K562 (cell line): ENCODE data around the gene CEP68. TPM values are rescaled to one million over a fixed set of nuclear protein-coding genes. Genes with fewer than 3 reads are reported as not detected.

Source experiments
- ATAC-seq: fragments of 200-7000 bp; cut with Tn5 transposase; 3 replicates; pipeline ENCODE4 v1.9.1; 2020; ENCODE audit warnings: moderate library complexity
- BruUV-seq: library from RNA; stranded (reverse); fragments of 400-500 nt; replicated peaks from 2 replicates; lab custom pipeline; 2021; lab: Mats Ljungman, UMichigan
- CTCF ChIA-PET: fragments of 300-600 bp; formaldehyde crosslinking; extraction: SDS; loops from one replicate; lab custom pipeline; 2021; ENCODE audit warnings: low intra/inter-chr PET ratio; lab: Yijun Ruan, JAX
- POLR2A ChIA-PET: fragments of 300-600, 350-650 bp; sonication (Branson Sonifier 250); formaldehyde crosslinking; extraction: SDS; loops from one replicate; lab custom pipeline; 2021; ENCODE audit warnings: antibody characterized with exemption, inconsistent platforms; lab: Yijun Ruan, JAX
- DNase-seq, 4 experiments: peaks; one replicate each; pipeline versions ENCODE4 v3.0.0 to v3.0.0-alpha.2; 2011 to 2018; ENCODE audit warnings: low spot score in 3 of 4, mixed read lengths in 3 of 4; ENCODE audit errors: extremely low read depth in 1 of 4
- FAIRE-seq: peaks from 2 replicates; lab custom pipeline; 2011; peaks lifted over from hg19 to GRCh38; lab: Jason Lieb, UNC
- H2AFZ ChIP-seq: 2 replicates; pipeline ENCODE4 v1.6.0; 2011; ENCODE audit warnings: low read depth, low read length, control low read depth, inconsistent platforms
- H3K27ac ChIP-seq: fragments of 200-600 bp; 3 replicates; pipeline ENCODE4 v1.8.0; 2011; ENCODE audit warnings: low read depth, mild to moderate bottlenecking, control low read depth, inconsistent platforms, low read length, moderate library complexity, mixed read lengths; ENCODE audit errors: extremely low read depth
- H3K27me3 ChIP-seq, 2 experiments: fragments of 300-600 bp in 1 of 2; 2 replicates in 1 of 2; 3 replicates in 1 of 2; pipeline versions ENCODE4 v1.6.0 to v1.8.0; 2011; ENCODE audit warnings: inconsistent platforms in 2 of 2, low read length in 2 of 2, mild to moderate bottlenecking in 1 of 2, mixed read lengths in 1 of 2, moderate library complexity in 1 of 2; ENCODE audit not compliant: control insufficient read depth in 2 of 2, insufficient read depth in 2 of 2
- H3K36me3 ChIP-seq: fragments of 300-600 bp; 3 replicates; pipeline ENCODE4 v1.8.0; 2011; ENCODE audit warnings: mild to moderate bottlenecking, low read length, inconsistent platforms; ENCODE audit not compliant: control insufficient read depth, insufficient read depth
- H3K4me1 ChIP-seq, 2 experiments: fragments of 200-600 bp in 1 of 2; replicated peaks in 1 of 2; 2 replicates in 1 of 2; 3 replicates in 1 of 2; pipeline versions ENCODE4 v1.5.1 to v1.8.0; 2011; ENCODE audit warnings: inconsistent platforms in 2 of 2, low read length in 2 of 2, mild to moderate bottlenecking in 1 of 2, mixed read lengths in 1 of 2, moderate library complexity in 1 of 2; ENCODE audit not compliant: control insufficient read depth in 2 of 2, insufficient read depth in 2 of 2
- H3K4me2 ChIP-seq: 2 replicates; pipeline ENCODE4 v1.6.1; 2011; ENCODE audit warnings: low read length, control low read depth, inconsistent platforms, mixed read lengths; ENCODE audit not compliant: insufficient read depth
- H3K4me3 ChIP-seq: fragments of 200-600 bp; sonication (generic), shearing (Covaris generic); 2 replicates; pipeline ENCODE4 v1.5.1; 2016; ENCODE audit warnings: control low read depth, inconsistent platforms
- H3K79me2 ChIP-seq: fragments of 200-600 bp; 3 replicates; pipeline ENCODE4 v1.8.0; 2011; ENCODE audit warnings: low read length, inconsistent platforms; ENCODE audit not compliant: control insufficient read depth, insufficient read depth
- H3K9ac ChIP-seq, 2 experiments: 2 replicates each; pipeline versions ENCODE4 v1.6.0 to v1.6.1; 2011; ENCODE audit warnings: low read depth in 2 of 2, low read length in 2 of 2, control low read depth in 1 of 2, inconsistent platforms in 1 of 2, mild to moderate bottlenecking in 1 of 2, mixed read lengths in 1 of 2; ENCODE audit not compliant: insufficient read depth in 1 of 2
- H3K9me1 ChIP-seq: one replicate; pipeline ENCODE4 v1.6.0; 2011; ENCODE audit warnings: inconsistent platforms, mild to moderate bottlenecking, low read length, moderate library complexity; ENCODE audit not compliant: control insufficient read depth, insufficient read depth
- H3K9me3 ChIP-seq: replicated peaks from 2 replicates; pipeline ENCODE4 v1.5.1; 2011; ENCODE audit warnings: low read depth, low read length, inconsistent platforms; ENCODE audit not compliant: control insufficient read depth, insufficient read depth
- H4K20me1 ChIP-seq: replicated peaks from 2 replicates; pipeline ENCODE4 v1.6.1; 2011; ENCODE audit warnings: low read length, inconsistent platforms, mixed read lengths; ENCODE audit not compliant: control insufficient read depth, insufficient read depth
- ARNT ChIP-seq, 2 experiments: fragments of 450-650 bp; IDR thresholded peaks; 2 replicates each; pipeline ENCODE4 v1.6.1; 2016; ENCODE audit warnings: mild to moderate bottlenecking in 1 of 2
- BRD9 ChIP-seq: fragments of 450-650 bp; IDR thresholded peaks from 2 replicates; pipeline ENCODE4 v1.6.1; 2018; ENCODE audit warnings: low read depth; ENCODE audit not compliant: partially characterized antibody
- CBFA2T2 ChIP-seq: fragments of 450-650 bp; conservative IDR thresholded peaks from 2 replicates; pipeline ENCODE4 v1.6.1; 2017; ENCODE audit warnings: mild to moderate bottlenecking
- CHCHD3 ChIP-seq: fragments of 250-450 bp; sonication (Bioruptor Pico); IDR thresholded peaks from 2 replicates; pipeline ENCODE4 v2.1.2; 2022; ENCODE audit warnings: mild to moderate bottlenecking
- CTCF ChIP-seq, 3 experiments: IDR thresholded peaks in 2 of 3; conservative IDR thresholded peaks in 1 of 3; 2 replicates each; pipeline ENCODE4 v1.5.1; 2011 to 2012; ENCODE audit warnings: low read length in 3 of 3, mild to moderate bottlenecking in 3 of 3, control low read depth in 2 of 3, improper control_type of control experiment in 1 of 3, inconsistent platforms in 1 of 3, low read depth in 1 of 3, mixed read lengths in 1 of 3, moderate library complexity in 1 of 3; ENCODE audit not compliant: insufficient read depth in 2 of 3
- E2F1 ChIP-seq: sonication (generic); formaldehyde crosslinking; IDR thresholded peaks from 2 replicates; pipeline ENCODE4 v1.8.1; 2023; ENCODE audit warnings: mild to moderate bottlenecking, missing genetic modification reagents, moderate library complexity
- HNRNPH1 ChIP-seq: fragments of 200-400 bp; formaldehyde crosslinking; optimal IDR thresholded peaks from 2 replicates; pipeline ENCODE3; 2017; ENCODE audit warnings: low read depth, mild to moderate bottlenecking, low read length, moderate library complexity
- ID3 ChIP-seq, 2 experiments: fragments of 250-450 bp in 1 of 2; fragments of 450-650 bp in 1 of 2; sonication (Bioruptor Pico) in 1 of 2; IDR thresholded peaks; 2 replicates each; pipeline versions ENCODE4 v1.6.1 to v1.8.0; 2016 to 2021; ENCODE audit warnings: mild to moderate bottlenecking in 2 of 2, moderate library complexity in 2 of 2, missing compliant biosample characterization in 1 of 2, missing genetic modification characterization in 1 of 2
- KHSRP ChIP-seq: fragments of 450-650 bp; IDR thresholded peaks from 2 replicates; pipeline ENCODE4 v1.6.1; 2017
- MBD2 ChIP-seq: sonication (generic); IDR thresholded peaks from 2 replicates; pipeline ENCODE4 v1.6.1; 2016; ENCODE audit warnings: low read depth, borderline replicate concordance
- MCM7 ChIP-seq, 2 experiments: fragments of 450-650 bp; IDR thresholded peaks; 2 replicates each; pipeline ENCODE4 v1.6.1; 2016 to 2018
- MTA2 ChIP-seq: fragments of 450-650 bp; IDR thresholded peaks from 2 replicates; pipeline ENCODE4 v1.6.1; 2016; ENCODE audit warnings: low read depth
- MTA3 ChIP-seq: fragments of 450-650 bp; formaldehyde crosslinking; IDR thresholded peaks from 2 replicates; pipeline ENCODE4 v1.6.1; 2017; ENCODE audit warnings: mild to moderate bottlenecking, borderline replicate concordance
- MYC ChIP-seq, 2 experiments: fragments of 250-450 bp in 1 of 2; sonication (Bioruptor Pico) in 1 of 2; IDR thresholded peaks; 2 replicates each; pipeline versions ENCODE4 v1.5.1 to v1.6.1; 2012 to 2021; ENCODE audit warnings: low read depth in 2 of 2, borderline replicate concordance in 1 of 2, improper control_type of control experiment in 1 of 2, low read length in 1 of 2, mild to moderate bottlenecking in 1 of 2, moderate library complexity in 1 of 2
- POLR2AphosphoS2 ChIP-seq: IDR thresholded peaks from 2 replicates; pipeline ENCODE4 v1.6.1; 2012; ENCODE audit warnings: low read length, improper control_type of control experiment
- TBP ChIP-seq: optimal IDR thresholded peaks from 2 replicates; pipeline ENCODE3; 2011; ENCODE audit warnings: low read depth, low read length, improper control_type of control experiment
- TEAD4 ChIP-seq, 2 experiments: sonication (generic) in 1 of 2; formaldehyde crosslinking in 1 of 2; IDR thresholded peaks; 2 replicates each; pipeline versions ENCODE4 v1.6.1 to v1.8.0; 2012 to 2022; ENCODE audit warnings: borderline replicate concordance in 1 of 2, inconsistent platforms in 1 of 2, low read length in 1 of 2, mild to moderate bottlenecking in 1 of 2, missing genetic modification reagents in 1 of 2
- TRIM24 ChIP-seq, 2 experiments: fragments of 450-650 bp; IDR thresholded peaks; 2 replicates each; pipeline ENCODE4 v1.6.1; 2016
- WHSC1 ChIP-seq: IDR thresholded peaks from one replicate; pipeline ENCODE4 v1.6.1; 2012; ENCODE audit warnings: low read length, control low read depth, inconsistent platforms
- ZNF121 ChIP-seq: sonication (generic); formaldehyde crosslinking; conservative IDR thresholded peaks from 2 replicates; pipeline ENCODE4 v1.8.0; 2022; ENCODE audit warnings: missing genetic modification reagents
- ZZZ3 ChIP-seq: fragments of 450-650 bp; IDR thresholded peaks from 2 replicates; pipeline ENCODE4 v1.6.1; 2016; ENCODE audit warnings: antibody characterized with exemption, mild to moderate bottlenecking, moderate library complexity
- WGBS: fragments of 100-300 bp; shearing (Covaris generic); methylation state at CpG from one replicate; pipeline ENCODE4 v1.1.6; 2016; ENCODE audit warnings: low coverage, mixed read lengths; ENCODE audit not compliant: insufficient coverage; ENCODE audit errors: missing lambda C conversion rate; 5-methylcytosine and 5-hydroxymethylcytosine counted together
- in situ Hi-C: fragments of 300-500 bp; cut with MboI; formaldehyde crosslinking; loops from 4 replicates; pipeline ENCODE4 v1.15.0; 2018; ENCODE audit warnings: inconsistent platforms, mixed read lengths
- intact Hi-C: fragments of 100-400 bp; cut with micrococcal nuclease; formaldehyde crosslinking; loops from 2 replicates; pipeline ENCODE4 v1.14.2; 2022
- polyA plus RNA-seq, 8 experiments: library from polyadenylated mRNA; depleted of rRNA in 4 of 8; stranded (reverse) in 5 of 8; unstranded in 3 of 8; fragments of >200 nt; fragmentation: Nextera tagmentation in 2 of 8; fragmentation: Illumina TruSeq in 1 of 8; extraction: Ambion mirVana in 2 of 8; extraction: Trizol in 1 of 8; gene quantifications; 2 replicates each; pipeline versions ENCODE4 v1.2.1 to v1.2.3, GENCODE V29; 2011 to 2014; ENCODE audit warnings: inconsistent platforms in 1 of 8, missing spikeins in 1 of 8
- total RNA-seq, 7 experiments: library from RNA; depleted of rRNA in 6 of 7; stranded (reverse); fragments of >200 nt in 6 of 7; fragmentation: Illumina TruSeq in 2 of 7; extraction: Trizol in 2 of 7; gene quantifications; 2 replicates each; pipeline versions ENCODE4 v1.2.1 to v1.2.3, GENCODE V29; 2011 to 2021; ENCODE audit warnings: low replicate concordance in 1 of 7

CEP68 gene
- total and polyA plus RNA-seq, 9 of the 15 experiments (the other 6 are each of a cell fraction or from before 2014, with no cell fraction given), result 1.4 to 8.5 (median 5.2) TPM

GRCh38 chr2:65021709-65022108 lies 34.5 kb upstream of the CEP68 start:
- DNase-seq (peak; percentile 50 to 97 (median 74)), ATAC-seq (peak; percentile 84), FAIRE-seq (peak; percentile 91)
- H3K27ac ChIP-seq, result peak overlapping the region; percentile 31; the same call in 2 of the 3 replicates
- no peaks in the 10 kb centered on the region for H4K20me1 ChIP-seq
- in situ Hi-C loops, result no loop called here
- H3K4me1 ChIP-seq, result peaks cover 18 to 41% of the 10 kb centered on the region in 2 experiments; a peak in 4 of 5 replicates
- H3K9me1 ChIP-seq, result peaks cover 3% of the 10 kb centered on the region
- no peak overlapping the region for H2AFZ ChIP-seq
- peaks cover 25% of the 10 kb centered on the region for H3K36me3 ChIP-seq
- WGBS, result 4% methylated on average over 4 of the region's 4 CpGs
- H3K9ac ChIP-seq, result peak overlapping the region in 1 of 2 experiments; percentile 19; a peak in 1 of 4 replicates
- no peaks in the 10 kb centered on the region for H3K27me3 ChIP-seq
- H3K4me3 ChIP-seq, result no peak overlapping the region
- peak overlapping the region; percentile 56 for H3K4me2 ChIP-seq
- H3K9me3 ChIP-seq, result no peaks in the 10 kb centered on the region
- TSS peak; percentile 29 for BruUV-seq
- ChIA-PET POLR2A (interaction anchor here (0.6 to 3.3 kb wide), 8 partner anchors 10 to 190 kb away, joined by 3 to 11 read pairs (median 4); no protein-coding TSS in a partner anchor), CTCF (interaction anchor here (1.1 kb wide), 1 partner anchor 508 kb away, joined by 4 read pairs; no protein-coding TSS in a partner anchor)
- no peaks in the 10 kb centered on the region for H3K79me2 ChIP-seq
- intact Hi-C loops, result no loop called here
- TF ChIP-seq MYC (IDR thresholded peaks at IDR 0.05; ENCODE audit: low read depth, low read length), result 0 out of 2 replicates have a peak, but pooled peaks have one; percentile 41
- TF ChIP-seq MYC (CRISPR knock-in tag; IDR thresholded peaks at IDR 0.05; ENCODE audit: borderline replicate concordance, low read depth), result no peak
- no peak for TF ChIP-seq ZZZ3
- TF ChIP-seq TEAD4 (IDR thresholded peaks at IDR 0.05; ENCODE audit: low read length), result peak; percentile 96
- TF ChIP-seq TEAD4 (CRISPR knock-in tag; IDR thresholded peaks at IDR 0.05; ENCODE audit: borderline replicate concordance), result no peak
- no peak for TF ChIP-seq BRD9
- TF ChIP-seq CTCF (IDR thresholded peaks at IDR 0.05 in 2 of 3, conservative IDR thresholded peaks at IDR 0.05 in 1 of 3; ENCODE audit: insufficient read depth in 2 of 3, low read depth in 1 of 3, low read length in 3 of 3), result no peak
- TF ChIP-seq CHCHD3 (CRISPR knock-in tag), result no peak
- peak; percentile 80 for TF ChIP-seq KHSRP
- no peak for TF ChIP-seq POLR2AphosphoS2
- no peak for TF ChIP-seq TBP
- no peak for TF ChIP-seq MCM7 (IDR thresholded peaks at IDR 0.05)
- TF ChIP-seq WHSC1, result no peak
- no peak for TF ChIP-seq ID3 (CRISPR knock-in tag; IDR thresholded peaks at IDR 0.05)
- peak; percentile 60; the same call in 1 of the 2 replicates for TF ChIP-seq ID3 (tag; IDR thresholded peaks at IDR 0.05)
- TF ChIP-seq TRIM24 (IDR thresholded peaks at IDR 0.05), result peak; percentile 83 to 92
- TF ChIP-seq MTA2, result peak; percentile 93
- TF ChIP-seq HNRNPH1, result no peak
- TF ChIP-seq ARNT (IDR thresholded peaks at IDR 0.05), result peak; percentile 65 to 80; a peak in 2 of 4 replicates
- TF ChIP-seq ZNF121 (CRISPR knock-in tag), result no peak
- no peak for TF ChIP-seq E2F1
- TF ChIP-seq MBD2, result peak; percentile 47; the same call in 1 of the 2 replicates
- peak; percentile 96 for TF ChIP-seq CBFA2T2
- peak; percentile 25; the same call in 1 of the 2 replicates for TF ChIP-seq MTA3
